Measurements from ENCODE around the gene PCDH18.
"Not testable (repeated sequence)": the region's sequence is repeated elsewhere in the genome, so short reads cannot be mapped to it uniquely, and the experiment has no call there.

PCDH18 gene, protein sequence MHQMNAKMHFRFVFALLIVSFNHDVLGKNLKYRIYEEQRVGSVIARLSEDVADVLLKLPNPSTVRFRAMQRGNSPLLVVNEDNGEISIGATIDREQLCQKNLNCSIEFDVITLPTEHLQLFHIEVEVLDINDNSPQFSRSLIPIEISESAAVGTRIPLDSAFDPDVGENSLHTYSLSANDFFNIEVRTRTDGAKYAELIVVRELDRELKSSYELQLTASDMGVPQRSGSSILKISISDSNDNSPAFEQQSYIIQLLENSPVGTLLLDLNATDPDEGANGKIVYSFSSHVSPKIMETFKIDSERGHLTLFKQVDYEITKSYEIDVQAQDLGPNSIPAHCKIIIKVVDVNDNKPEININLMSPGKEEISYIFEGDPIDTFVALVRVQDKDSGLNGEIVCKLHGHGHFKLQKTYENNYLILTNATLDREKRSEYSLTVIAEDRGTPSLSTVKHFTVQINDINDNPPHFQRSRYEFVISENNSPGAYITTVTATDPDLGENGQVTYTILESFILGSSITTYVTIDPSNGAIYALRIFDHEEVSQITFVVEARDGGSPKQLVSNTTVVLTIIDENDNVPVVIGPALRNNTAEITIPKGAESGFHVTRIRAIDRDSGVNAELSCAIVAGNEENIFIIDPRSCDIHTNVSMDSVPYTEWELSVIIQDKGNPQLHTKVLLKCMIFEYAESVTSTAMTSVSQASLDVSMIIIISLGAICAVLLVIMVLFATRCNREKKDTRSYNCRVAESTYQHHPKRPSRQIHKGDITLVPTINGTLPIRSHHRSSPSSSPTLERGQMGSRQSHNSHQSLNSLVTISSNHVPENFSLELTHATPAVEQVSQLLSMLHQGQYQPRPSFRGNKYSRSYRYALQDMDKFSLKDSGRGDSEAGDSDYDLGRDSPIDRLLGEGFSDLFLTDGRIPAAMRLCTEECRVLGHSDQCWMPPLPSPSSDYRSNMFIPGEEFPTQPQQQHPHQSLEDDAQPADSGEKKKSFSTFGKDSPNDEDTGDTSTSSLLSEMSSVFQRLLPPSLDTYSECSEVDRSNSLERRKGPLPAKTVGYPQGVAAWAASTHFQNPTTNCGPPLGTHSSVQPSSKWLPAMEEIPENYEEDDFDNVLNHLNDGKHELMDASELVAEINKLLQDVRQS

GRCh38 chr4:137531986-137532868 is at the start of gene PCDH18:
PCDH18 (minus strand) TSS chr4:137532494; CDS start chr4:137532088, 406 bp downstream.
- peak within 1 kb of the TSS; percentile 62 for H3K4me3 ChIP-seq (ENCODE audit: low read depth, low read length)

- H3K4me3 ChIP-seq (ENCODE audit: low read depth, low read length) = no peak overlapping the region
Observed at GRCh38 chr4:137576446-137576845, 44.2 kb upstream of the PCDH18 start.

DNA sequence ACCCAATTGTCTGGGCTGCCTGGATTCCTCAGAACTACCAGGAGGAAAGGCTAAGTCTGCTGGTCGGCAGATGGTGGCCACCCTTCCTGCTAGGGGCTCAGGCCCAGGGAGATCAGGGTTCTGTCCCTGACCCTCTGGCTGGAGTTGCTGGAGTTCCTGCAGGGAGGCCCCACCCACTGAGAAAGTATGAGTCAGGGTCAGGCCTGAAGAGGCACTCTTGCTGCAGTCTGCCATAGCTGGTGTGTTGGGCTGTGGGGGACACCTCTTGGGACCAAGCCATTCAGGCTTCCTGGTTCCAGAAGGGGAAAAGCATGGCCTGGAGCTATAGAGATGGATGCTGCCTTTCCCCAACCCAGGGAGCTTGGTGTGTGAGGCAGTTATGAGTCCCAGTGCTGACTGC is 40.4 kb upstream of the PCDH18 start:
- no peak overlapping the region for H3K4me3 ChIP-seq (ENCODE audit: low read depth, low read length)

DNA sequence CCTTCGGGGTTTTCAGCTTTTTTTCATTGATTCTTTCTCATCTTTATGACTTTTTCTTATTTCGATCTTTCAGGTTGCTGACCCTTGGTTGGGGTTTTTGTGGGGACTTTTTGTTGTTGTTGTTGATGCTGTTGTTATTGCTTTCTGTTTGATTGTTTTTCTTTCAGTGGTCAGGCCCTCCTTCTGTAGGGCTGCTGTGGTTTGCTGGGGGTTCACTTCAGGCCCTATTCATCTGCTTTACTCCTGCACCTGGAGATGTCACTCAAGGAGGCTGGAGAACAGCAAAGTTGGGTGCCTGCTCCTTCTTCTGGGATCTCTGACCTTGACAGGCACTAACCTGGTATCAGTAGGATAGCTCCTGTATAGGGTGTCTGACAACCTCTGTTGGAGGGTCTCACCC is 39.9 kb upstream of the PCDH18 start:
- no peak overlapping the region for H3K4me3 ChIP-seq (ENCODE audit: low read depth, low read length)

GRCh38 chr4:137559801-137560200 is 27.5 kb upstream of the PCDH18 start:
- H3K4me3 ChIP-seq (ENCODE audit: low read depth, low read length) = no peak overlapping the region

DNA sequence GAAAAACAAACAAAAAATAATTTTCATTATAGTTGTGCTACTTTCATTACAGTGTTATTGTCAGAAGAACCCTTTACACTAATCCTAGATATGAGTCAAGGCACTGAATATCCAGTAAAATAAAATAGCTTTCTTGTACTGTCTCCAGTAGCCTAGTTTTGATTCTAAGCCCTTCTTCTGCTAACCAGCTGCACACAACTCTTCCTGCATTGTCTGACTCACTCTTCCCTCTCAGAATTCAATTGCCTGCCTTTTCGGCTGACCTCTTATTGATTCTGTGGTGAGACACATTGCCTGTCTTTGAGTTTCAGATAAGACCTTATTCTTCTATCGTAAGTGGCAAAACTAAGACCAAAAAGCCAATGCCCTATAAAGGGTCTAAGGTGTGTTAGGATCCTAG is 26.7 kb upstream of the PCDH18 start:
- H3K4me3 ChIP-seq (ENCODE audit: low read depth, low read length) = no peak overlapping the region

DNA sequence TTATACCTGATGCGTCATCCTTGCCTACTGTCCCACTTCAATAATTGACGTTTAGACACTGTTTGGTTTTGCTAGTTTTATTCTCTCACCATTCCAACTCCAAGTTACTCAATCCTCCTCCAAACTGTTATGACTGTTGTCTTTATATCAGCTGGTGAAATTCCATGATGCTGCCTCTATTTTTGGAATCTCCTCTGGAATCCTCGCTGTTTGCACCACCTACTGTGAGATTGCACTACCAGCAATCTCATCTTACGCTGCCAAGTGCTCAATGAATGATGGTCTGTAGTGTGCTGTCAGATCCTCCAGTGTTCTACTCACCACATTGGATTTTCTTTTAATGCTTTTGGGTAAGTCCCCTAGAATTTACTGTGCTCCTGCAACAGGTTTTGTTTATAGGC is 13.2 kb upstream of the PCDH18 start:
- H3K4me3 ChIP-seq (ENCODE audit: low read depth, low read length) = no peak overlapping the region

- no peak overlapping the region for H3K4me3 ChIP-seq (ENCODE audit: low read depth, low read length)
Observed at GRCh38 chr4:137543648-137544047, 11.4 kb upstream of the PCDH18 start.

DNA sequence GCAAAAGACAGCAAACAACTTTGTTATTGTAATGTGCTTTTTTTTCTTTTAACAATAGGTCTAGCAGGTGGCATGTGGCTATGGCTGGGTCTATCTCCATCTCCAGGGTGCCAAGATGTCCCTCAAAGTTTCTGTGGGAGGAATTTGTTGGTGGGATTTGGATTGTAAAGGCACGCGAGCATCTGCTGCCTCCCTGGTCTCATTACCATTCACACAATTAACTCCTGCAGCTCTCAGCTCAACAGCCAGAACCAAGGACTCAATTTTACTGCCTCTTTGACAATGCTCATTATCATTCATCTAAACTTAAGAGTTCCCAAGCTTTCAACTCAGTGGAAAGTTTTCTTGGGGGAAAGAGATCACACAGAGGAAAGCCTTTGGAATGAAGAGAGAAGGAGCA is 10.9 kb upstream of the PCDH18 start:
- H3K4me3 ChIP-seq (ENCODE audit: low read depth, low read length) = no peak overlapping the region

GRCh38 chr4:137541876-137542646 is 9.8 kb upstream of the PCDH18 start:
- no peak overlapping the region for H3K4me3 ChIP-seq (ENCODE audit: low read depth, low read length)

DNA sequence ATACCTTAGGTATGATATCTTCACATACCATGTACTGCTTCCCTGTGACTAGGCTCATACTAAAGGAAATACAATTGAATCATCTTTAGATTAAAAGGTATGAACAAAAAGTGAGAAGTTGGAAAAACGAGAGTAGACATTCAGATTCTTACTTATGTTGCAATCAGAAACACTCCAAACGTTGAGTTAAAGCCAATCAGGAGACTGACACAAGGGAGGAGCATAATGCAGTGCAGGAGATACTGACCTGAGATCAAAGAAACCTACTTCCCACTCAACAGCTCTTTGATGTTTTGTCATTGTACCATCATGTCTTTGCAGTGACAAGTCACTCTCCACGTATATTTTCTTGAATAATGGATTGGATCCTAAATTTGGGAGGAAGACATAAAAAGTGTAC is 8.9 kb upstream of the PCDH18 start:
- no peak overlapping the region for H3K4me3 ChIP-seq (ENCODE audit: low read depth, low read length)

GRCh38 chr4:137540356-137540755 is 8.1 kb upstream of the PCDH18 start:
- H3K4me3 ChIP-seq (ENCODE audit: low read depth, low read length) = no peak overlapping the region

GRCh38 chr4:137538526-137538925 is 6.2 kb upstream of the PCDH18 start:
- no peak overlapping the region for H3K4me3 ChIP-seq (ENCODE audit: low read depth, low read length)

- not testable (repeated sequence) for H3K4me3 ChIP-seq (ENCODE audit: low read depth, low read length)
Observed at GRCh38 chr4:137537807-137538206, 5.5 kb upstream of the PCDH18 start.

- H3K4me3 ChIP-seq (ENCODE audit: low read depth, low read length) = no peak overlapping the region
Observed at GRCh38 chr4:137536789-137537561, 4.7 kb upstream of the PCDH18 start.

DNA sequence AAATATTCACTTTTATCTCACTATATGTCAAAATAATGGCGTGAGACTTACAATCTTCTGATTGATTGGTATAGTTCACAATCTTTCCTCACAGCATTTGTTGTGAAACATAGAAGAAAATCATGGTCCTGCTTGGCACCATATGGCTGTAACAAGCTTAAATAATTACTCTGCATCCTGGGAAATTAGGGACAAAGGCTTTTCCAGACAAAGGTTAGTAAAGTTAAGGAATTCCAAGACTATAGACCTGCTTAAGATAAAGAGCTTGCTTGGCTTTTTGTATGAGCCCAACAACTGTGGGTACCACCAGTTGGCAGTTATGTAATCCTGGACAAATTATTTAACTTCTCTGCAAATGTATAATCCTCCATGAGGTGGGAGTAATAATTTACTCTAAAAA is 3.4 kb upstream of the PCDH18 start:
- H3K4me3 ChIP-seq (ENCODE audit: low read depth, low read length) = no peak overlapping the region

DNA sequence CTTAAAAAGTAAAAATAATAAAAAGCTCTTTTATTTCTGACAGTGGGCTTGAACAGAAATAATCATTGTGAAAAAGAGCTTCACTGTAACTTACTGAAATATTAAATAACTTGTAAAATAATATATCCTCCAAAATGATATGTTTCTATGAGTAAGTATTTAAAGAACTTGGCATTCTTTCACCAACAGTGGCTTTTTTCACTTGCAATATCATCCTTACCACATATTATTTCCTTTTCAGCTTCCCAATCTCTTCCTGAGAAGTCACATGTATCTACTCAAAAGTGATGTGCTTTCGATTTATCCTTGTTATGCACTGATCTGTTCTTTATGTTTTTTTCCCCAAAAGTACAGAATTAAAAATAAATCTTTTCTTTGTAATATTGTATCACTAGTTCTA is 2.2 kb upstream of the PCDH18 start:
- H3K4me3 ChIP-seq (ENCODE audit: low read depth, low read length) = no peak overlapping the region

DNA sequence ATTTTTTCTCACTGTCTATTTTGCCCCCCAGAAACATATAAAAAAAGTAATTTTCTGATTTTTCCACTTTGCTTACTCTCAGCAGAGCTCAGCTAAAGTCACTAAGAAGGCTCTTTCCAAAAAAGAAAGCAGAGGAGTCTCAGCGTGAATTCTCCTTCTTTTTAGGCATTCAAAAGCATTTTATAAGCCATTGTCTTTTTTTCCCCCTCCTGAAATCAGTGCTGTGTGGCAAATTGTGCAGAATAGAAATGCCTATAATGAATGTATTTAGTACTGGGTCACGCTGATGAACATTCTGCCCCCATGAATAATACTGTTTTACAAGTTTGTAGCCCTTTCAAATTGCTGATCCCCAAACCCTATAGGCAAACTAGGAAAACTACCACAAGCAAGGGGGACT is 1.6 kb upstream of the PCDH18 start:
- no peak overlapping the region for H3K4me3 ChIP-seq (ENCODE audit: low read depth, low read length)

DNA sequence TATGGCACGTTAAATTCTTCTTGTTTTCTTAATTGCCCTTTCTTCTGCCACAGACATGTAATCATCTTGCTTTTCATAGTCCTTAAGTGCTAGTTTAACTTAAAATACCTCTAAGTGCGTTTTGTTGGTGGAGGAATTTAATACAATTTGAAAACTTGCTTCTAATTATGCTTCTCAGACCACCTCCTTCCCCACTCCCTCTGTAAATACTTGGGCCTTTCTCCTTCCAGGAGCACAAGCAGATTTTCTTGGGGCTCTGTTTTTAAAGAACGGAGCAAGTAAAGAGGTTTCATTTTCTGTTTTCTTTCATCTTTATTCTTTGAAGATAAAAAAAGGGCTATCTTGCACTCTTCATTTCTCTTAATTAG is 559 bp upstream of the PCDH18 start:
- H3K4me3 ChIP-seq (ENCODE audit: low read depth, low read length) = peak overlapping the region; percentile 28

Measured in iPS-11a (cell line).